ENCODE data around the gene LSP1. TPM values are rescaled to one million over a fixed set of nuclear protein-coding genes. Genes with fewer than 3 reads are reported as not detected.

The LSP1 gene
- total and polyA plus RNA-seq, 2 of the 4 experiments (the other 2 are of a cell fraction): not detected

DNA sequence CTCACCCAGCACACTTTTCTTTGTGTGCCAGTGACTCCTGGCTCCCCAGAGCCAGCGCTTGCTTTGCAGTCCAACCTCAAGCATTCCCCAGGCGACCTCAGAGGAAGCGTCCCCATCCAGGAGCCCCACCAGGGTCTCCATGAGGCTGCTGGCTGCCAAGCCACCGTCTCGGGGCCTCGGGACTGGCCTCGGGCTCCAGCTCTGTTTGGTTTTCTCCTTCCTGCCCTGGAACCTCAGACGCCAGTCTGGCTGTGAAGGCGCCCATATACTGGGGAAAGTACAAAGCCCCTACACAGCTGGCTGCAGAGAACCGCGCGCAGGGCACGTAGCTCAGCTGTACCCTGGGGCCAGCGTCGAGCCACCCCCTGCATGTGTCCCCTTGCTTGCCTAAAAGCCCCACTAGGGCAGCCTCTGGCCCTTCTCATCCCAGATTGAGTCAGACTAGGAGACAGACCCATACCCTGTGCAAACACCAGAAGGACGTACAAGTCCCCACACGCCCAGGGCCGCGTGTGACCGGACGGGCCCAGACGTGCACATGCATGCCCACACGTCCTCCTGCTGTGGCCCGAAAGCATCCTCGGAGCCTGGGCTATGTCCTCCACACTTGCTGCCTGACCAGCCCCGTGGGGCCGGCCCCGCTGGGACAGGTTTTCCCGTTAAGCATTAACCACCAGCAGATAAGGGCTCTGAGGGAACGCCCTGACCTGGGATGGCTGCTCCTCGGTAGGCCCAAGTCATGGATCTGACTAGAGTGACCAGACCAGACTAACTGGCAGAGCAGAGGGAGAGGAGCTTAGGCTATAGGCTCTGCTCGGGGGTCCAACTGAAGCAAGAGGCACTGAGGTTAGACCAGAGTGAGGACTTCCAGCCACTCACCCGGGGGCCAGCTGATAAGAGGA is 22.3 kb upstream of the LSP1 start (continued):
- no peak for TF ChIP-seq CEBPB (IDR thresholded peaks at IDR 0.05; ENCODE audit: low read depth, low read length)
- no peak for TF ChIP-seq RAD21 (IDR thresholded peaks at IDR 0.05; ENCODE audit: low read length)

DNA sequence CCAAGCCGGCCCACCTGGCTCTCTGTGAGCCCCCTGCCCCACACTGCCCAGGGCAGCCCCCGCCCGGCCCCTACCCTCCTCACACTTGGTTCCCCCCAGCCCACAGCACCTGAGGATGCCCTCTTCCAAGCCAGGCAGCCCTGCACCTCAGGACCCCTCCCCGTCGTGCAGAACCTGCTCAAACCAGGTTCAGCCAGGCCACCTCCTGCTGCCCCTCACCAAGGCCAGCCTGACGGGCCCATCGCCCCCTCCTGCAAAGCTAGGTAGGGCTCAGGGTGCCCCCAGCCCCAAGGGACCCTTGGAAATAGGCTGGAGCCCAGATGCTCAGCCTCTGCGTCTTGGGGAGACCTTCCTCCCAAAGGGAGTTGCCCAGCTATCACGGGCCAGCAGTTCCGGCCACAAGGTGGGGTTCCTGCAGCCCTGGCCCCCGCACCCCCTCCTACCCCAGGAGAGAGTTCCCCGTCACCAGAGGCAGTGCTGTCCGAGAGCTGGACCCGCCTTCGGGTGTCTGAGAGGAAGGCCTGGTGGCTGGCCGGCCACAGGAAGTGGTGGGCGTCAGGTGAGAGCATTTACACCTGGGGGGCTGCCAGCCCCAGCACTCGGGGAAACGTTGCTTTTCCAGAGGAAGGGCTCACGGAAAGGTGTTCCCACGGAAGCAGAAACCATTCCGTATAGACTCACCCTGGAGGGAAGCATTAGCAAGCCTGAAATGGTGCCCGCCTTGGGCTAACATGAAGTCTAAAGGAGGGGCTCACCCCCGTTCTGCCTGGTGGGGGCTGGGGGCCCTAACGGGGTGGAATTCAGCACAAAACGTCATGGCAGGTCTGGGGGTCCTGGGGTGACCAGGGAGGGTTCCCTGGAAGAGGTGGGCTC is 21.3 kb upstream of the LSP1 start:
- dilution Hi-C loops (cut with HindIII; ENCODE audit: low sequenced_read_pairs, unreplicated experiment) (no loop called here), intact Hi-C loops (cut with micrococcal nuclease) (loop anchor here (1.0 to 2.0 kb wide), 2 partner anchors 69 to 137 kb away; partner anchors contain the start of gene CTSD), in situ Hi-C loops (cut with MboI; ENCODE audit: low sequenced_read_pairs) (no loop called here)
- ChIA-PET CTCF (interaction anchor here (0.9 to 3.9 kb wide), 5 partner anchors 137 to 320 kb away, joined by 3 to 54 read pairs (median 9); no protein-coding TSS in a partner anchor), POLR2A (ENCODE audit: unreplicated experiment) (interaction anchor here (0.6 kb wide), 1 partner anchor 126 kb away, joined by 3 read pairs; no protein-coding TSS in a partner anchor)
- no peak overlapping the region for H3K4me2 ChIP-seq (ENCODE audit: low read depth, low read length)
- H2AFZ ChIP-seq (replicated peaks; ENCODE audit: low read length, poor library complexity): no peak overlapping the region
- no peaks in the 10 kb centered on the region for H3K9me3 ChIP-seq (ENCODE audit: control insufficient read depth, insufficient read depth, low read length)
- H2AK5ac ChIP-seq (ENCODE audit: low read depth, low read length): no peak overlapping the region
- no peak overlapping the region for H4K5ac ChIP-seq (ENCODE audit: low read depth, low read length)
- peak overlapping the region; percentile 66; the same call in 1 of the 3 replicates for H2BK15ac ChIP-seq (ENCODE audit: low read depth, low read length)
- H3K27ac ChIP-seq (ENCODE audit: insufficient read depth, low read length): no peak overlapping the region
- no peak overlapping the region for H3K23ac ChIP-seq (ENCODE audit: low read depth, low read length)
- ATAC-seq (ENCODE audit: low read depth) (no peak), DNase-seq (no peak)
- H2BK20ac ChIP-seq (ENCODE audit: low read depth, low read length): no peak overlapping the region
- WGBS, 2 experiments (ENCODE audit: extremely low coverage in 2 of 2, insufficient read length in 1 of 2): 65% methylated on average over 17 of the region's 26 CpGs; no CpG with 5 or more reads in 1 of the 2 experiments
- H3K14ac ChIP-seq (replicated peaks; ENCODE audit: low read depth, low read length): no peak overlapping the region
- no peak overlapping the region for H3K18ac ChIP-seq (ENCODE audit: low read depth, low read length)
- H3K4ac ChIP-seq (ENCODE audit: low read depth, low read length): no peak overlapping the region
- no peak overlapping the region for H4K91ac ChIP-seq (ENCODE audit: insufficient read depth, low read depth, low read length)
- no peak overlapping the region for H3K9ac ChIP-seq (ENCODE audit: low read depth, low read length)
- no peaks in the 10 kb centered on the region for H3K9me1 ChIP-seq (ENCODE audit: insufficient read depth, low read length)
- peaks cover 16% of the 10 kb centered on the region; the same call in 1 of the 2 replicates for H3K27me3 ChIP-seq (ENCODE audit: control insufficient read depth, insufficient read depth, low read length)
- no peak overlapping the region for H2BK5ac ChIP-seq (ENCODE audit: low read depth, low read length, poor library complexity, severe bottlenecking)
- no peak overlapping the region for H2BK120ac ChIP-seq (ENCODE audit: low read depth, low read length)
- H3K56ac ChIP-seq (ENCODE audit: extremely low read depth, insufficient read depth, low read length): no peak overlapping the region
- no TSS peak for BruUV-seq (replicated peaks)
- no peak overlapping the region for H4K8ac ChIP-seq (ENCODE audit: low read depth in 2 of 2, low read length in 2 of 2)
- peaks cover 15% of the 10 kb centered on the region for H3K4me1 ChIP-seq (ENCODE audit: control insufficient read depth, insufficient read depth, low read length)
- no peaks in the 10 kb centered on the region for H3K79me1 ChIP-seq (ENCODE audit: low read depth in 1 of 2, low read length in 2 of 2)
- no peaks in the 10 kb centered on the region for H4K20me1 ChIP-seq (ENCODE audit: insufficient read depth, low read length)
- no peaks in the 10 kb centered on the region for H3K36me3 ChIP-seq (ENCODE audit: control insufficient read depth, insufficient read depth, low read length)
- H2AK9ac ChIP-seq (replicated peaks; ENCODE audit: low read depth, low read length, poor library complexity): no peak overlapping the region
- no peak overlapping the region for H3K4me3 ChIP-seq (ENCODE audit: insufficient read depth, low read depth, low read length)
- TF ChIP-seq MXI1 (IDR thresholded peaks at IDR 0.05; ENCODE audit: borderline replicate concordance, low read depth, low read length) (no peak), RAD21 (IDR thresholded peaks at IDR 0.05; ENCODE audit: low read length) (no peak), POLR2A (IDR thresholded peaks at IDR 0.05; ENCODE audit: low read depth, low read length) (no peak), MAFK (IDR thresholded peaks at IDR 0.05; ENCODE audit: low read depth, low read length) (no peak), CTCF (conservative IDR thresholded peaks at IDR 0.05; ENCODE audit: low read depth, low read length) (no peak), ELK1 (IDR thresholded peaks at IDR 0.05; ENCODE audit: borderline replicate concordance, low read depth, low read length) (no peak), NFE2L2 (IDR thresholded peaks at IDR 0.05; ENCODE audit: low read depth, low read length) (no peak)
- TF ChIP-seq, protein P1, sequence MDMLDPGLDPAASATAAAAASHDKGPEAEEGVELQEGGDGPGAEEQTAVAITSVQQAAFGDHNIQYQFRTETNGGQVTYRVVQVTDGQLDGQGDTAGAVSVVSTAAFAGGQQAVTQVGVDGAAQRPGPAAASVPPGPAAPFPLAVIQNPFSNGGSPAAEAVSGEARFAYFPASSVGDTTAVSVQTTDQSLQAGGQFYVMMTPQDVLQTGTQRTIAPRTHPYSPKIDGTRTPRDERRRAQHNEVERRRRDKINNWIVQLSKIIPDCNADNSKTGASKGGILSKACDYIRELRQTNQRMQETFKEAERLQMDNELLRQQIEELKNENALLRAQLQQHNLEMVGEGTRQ (IDR thresholded peaks at IDR 0.05; ENCODE audit: low read depth, low read length): no peak
